Endothelial cell of umbilical vein (primary cell): Measurements from ENCODE around the gene CCDC180.

Source experiments
- EZH2 ChIP-seq: IDR thresholded peaks from 2 replicates; pipeline ENCODE4 v1.6.1; 2012; ENCODE audit warnings: borderline replicate concordance, low read depth, mild to moderate bottlenecking, moderate library complexity, low read length, inconsistent platforms; ENCODE audit not compliant: severe bottlenecking
- GATA2 ChIP-seq: IDR thresholded peaks from 2 replicates; pipeline ENCODE4 v1.7.0; 2011; ENCODE audit warnings: low read depth, mild to moderate bottlenecking, moderate library complexity, mixed read lengths, low read length; ENCODE audit not compliant: insufficient read length, insufficient read depth
- POLR2A ChIP-seq: IDR thresholded peaks from 2 replicates; pipeline ENCODE4 v1.6.1; 2012; ENCODE audit warnings: low read depth, mild to moderate bottlenecking, control low read depth, low read length
- POLR2AphosphoS5 ChIP-seq: IDR thresholded peaks from 2 replicates; pipeline ENCODE4 v1.6.1; 2012; ENCODE audit warnings: low read depth, mild to moderate bottlenecking, control low read depth, low read length, moderate library complexity; ENCODE audit not compliant: insufficient read depth
- TF ChIP-seq, protein P1 (sequence below), 2 donors: IDR thresholded peaks; 1 replicate in 1 of 2; 2 replicates in 1 of 2; pipeline ENCODE4 v1.5.1; 2011; ENCODE audit warnings: low read length in 2 of 2, mild to moderate bottlenecking in 2 of 2, moderate library complexity in 2 of 2, control low read depth in 1 of 2, inconsistent platforms in 1 of 2, low read depth in 1 of 2; ENCODE audit not compliant: insufficient read depth in 1 of 2; ENCODE audit errors: extremely low read depth in 1 of 2

- TF ChIP-seq, protein P1, sequence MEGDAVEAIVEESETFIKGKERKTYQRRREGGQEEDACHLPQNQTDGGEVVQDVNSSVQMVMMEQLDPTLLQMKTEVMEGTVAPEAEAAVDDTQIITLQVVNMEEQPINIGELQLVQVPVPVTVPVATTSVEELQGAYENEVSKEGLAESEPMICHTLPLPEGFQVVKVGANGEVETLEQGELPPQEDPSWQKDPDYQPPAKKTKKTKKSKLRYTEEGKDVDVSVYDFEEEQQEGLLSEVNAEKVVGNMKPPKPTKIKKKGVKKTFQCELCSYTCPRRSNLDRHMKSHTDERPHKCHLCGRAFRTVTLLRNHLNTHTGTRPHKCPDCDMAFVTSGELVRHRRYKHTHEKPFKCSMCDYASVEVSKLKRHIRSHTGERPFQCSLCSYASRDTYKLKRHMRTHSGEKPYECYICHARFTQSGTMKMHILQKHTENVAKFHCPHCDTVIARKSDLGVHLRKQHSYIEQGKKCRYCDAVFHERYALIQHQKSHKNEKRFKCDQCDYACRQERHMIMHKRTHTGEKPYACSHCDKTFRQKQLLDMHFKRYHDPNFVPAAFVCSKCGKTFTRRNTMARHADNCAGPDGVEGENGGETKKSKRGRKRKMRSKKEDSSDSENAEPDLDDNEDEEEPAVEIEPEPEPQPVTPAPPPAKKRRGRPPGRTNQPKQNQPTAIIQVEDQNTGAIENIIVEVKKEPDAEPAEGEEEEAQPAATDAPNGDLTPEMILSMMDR (IDR thresholded peaks at IDR 0.05; ENCODE audit: extremely low read depth in 1 of 2, insufficient read depth in 1 of 2, low read depth in 1 of 2, low read length in 2 of 2): no peak
- no peak for TF ChIP-seq POLR2A
- no peak for TF ChIP-seq POLR2AphosphoS5
- no peak for TF ChIP-seq GATA2
- TF ChIP-seq EZH2: no peak
Measured at GRCh38 chr9:97311798-97312500, 4.5 kb downstream of the CCDC180 start.
